IMR-90 (cell line): Measurements from ENCODE around the gene TBC1D24. TPM values are rescaled to one million over a fixed set of nuclear protein-coding genes. Genes with fewer than 3 reads are reported as not detected.

ENCODE experiments used
- ATAC-seq: fragments of 200-7000 bp; cut with Tn5 transposase; 2 replicates; pipeline ENCODE4 v1.9.1; 2020; ENCODE audit warnings: low read depth, mild to moderate bottlenecking, moderate library complexity
- BruUV-seq: library from RNA; stranded (reverse); fragments of 400-500 nt; replicated peaks from 2 replicates; lab custom pipeline; 2021; lab: Mats Ljungman, UMichigan
- CTCF ChIA-PET: fragments of 300-600 bp; formaldehyde crosslinking; extraction: SDS; loops from one replicate; lab custom pipeline; 2021; ENCODE audit warnings: antibody characterized with exemption; lab: Yijun Ruan, JAX
- POLR2A ChIA-PET: fragments of 300-600 bp; sonication (Branson Sonifier 250); formaldehyde crosslinking; loops from one replicate; lab custom pipeline; 2022; ENCODE audit warnings: antibody characterized with exemption; ENCODE audit not compliant: unreplicated experiment; lab: Charles Lee
- DNase-seq: peaks from one replicate; pipeline ENCODE4 v3.0.0; 2013
- H2AFZ ChIP-seq: replicated peaks from 2 replicates; pipeline ENCODE3; 2013; ENCODE audit warnings: low read length, mild to moderate bottlenecking; ENCODE audit not compliant: poor library complexity
- H2AK5ac ChIP-seq: 2 replicates; pipeline ENCODE4 v1.6.1; 2013; ENCODE audit warnings: low read depth, low read length, inconsistent platforms
- H2AK9ac ChIP-seq: replicated peaks from 2 replicates; pipeline ENCODE3; 2013; ENCODE audit warnings: mild to moderate bottlenecking, low read depth, low read length, moderate library complexity; ENCODE audit not compliant: poor library complexity
- H2BK120ac ChIP-seq: 2 replicates; pipeline ENCODE4 v1.6.1; 2013; ENCODE audit warnings: low read depth, low read length, inconsistent platforms
- H2BK15ac ChIP-seq: 3 replicates; pipeline ENCODE4 v1.6.1; 2013; ENCODE audit warnings: low read depth, low read length, inconsistent platforms
- H2BK20ac ChIP-seq: 2 replicates; pipeline ENCODE4 v1.6.1; 2013; ENCODE audit warnings: low read depth, mild to moderate bottlenecking, inconsistent platforms, low read length, moderate library complexity
- H2BK5ac ChIP-seq: 2 replicates; pipeline ENCODE4 v1.6.1; 2013; ENCODE audit warnings: mild to moderate bottlenecking, low read depth, low read length, inconsistent platforms; ENCODE audit not compliant: poor library complexity, severe bottlenecking
- H3K14ac ChIP-seq: replicated peaks from 2 replicates; pipeline ENCODE4 v1.6.1; 2013; ENCODE audit warnings: low read depth, low read length, inconsistent platforms
- H3K18ac ChIP-seq: 2 replicates; pipeline ENCODE4 v1.6.1; 2013; ENCODE audit warnings: low read depth, low read length, control low read depth
- H3K23ac ChIP-seq: 2 replicates; pipeline ENCODE4 v1.6.1; 2013; ENCODE audit warnings: low read depth, low read length, inconsistent platforms
- H3K27ac ChIP-seq: 2 replicates; pipeline ENCODE4 v1.5.1; 2013; ENCODE audit warnings: mild to moderate bottlenecking, control low read depth, low read length; ENCODE audit not compliant: insufficient read depth
- H3K27me3 ChIP-seq: 2 replicates; pipeline ENCODE4 v1.6.1; 2013; ENCODE audit warnings: low read length; ENCODE audit not compliant: control insufficient read depth, insufficient read depth
- H3K36me3 ChIP-seq: 2 replicates; pipeline ENCODE4 v1.6.1; 2013; ENCODE audit warnings: low read length, mixed read lengths; ENCODE audit not compliant: control insufficient read depth, insufficient read depth
- H3K4ac ChIP-seq: 2 replicates; pipeline ENCODE4 v1.6.1; 2013; ENCODE audit warnings: low read depth, low read length, inconsistent platforms
- H3K4me1 ChIP-seq: 2 replicates; pipeline ENCODE4 v1.6.1; 2013; ENCODE audit warnings: low read length, mixed read lengths; ENCODE audit not compliant: control insufficient read depth, insufficient read depth
- H3K4me2 ChIP-seq: 2 replicates; pipeline ENCODE4 v1.6.1; 2013; ENCODE audit warnings: low read depth, mild to moderate bottlenecking, control low read depth, low read length, moderate library complexity
- H3K4me3 ChIP-seq: 2 replicates; pipeline ENCODE4 v1.5.1; 2013; ENCODE audit warnings: low read depth, mild to moderate bottlenecking, control low read depth, low read length, moderate library complexity; ENCODE audit not compliant: insufficient read depth
- H3K56ac ChIP-seq: 2 replicates; pipeline ENCODE4 v1.6.1; 2013; ENCODE audit warnings: low read length, inconsistent platforms; ENCODE audit not compliant: insufficient read depth; ENCODE audit errors: extremely low read depth
- H3K79me1 ChIP-seq, 2 experiments: 2 replicates each; pipeline ENCODE4 v1.6.1; 2013; ENCODE audit warnings: low read length in 2 of 2, inconsistent platforms in 1 of 2, low read depth in 1 of 2
- H3K9ac ChIP-seq: 2 replicates; pipeline ENCODE4 v1.6.1; 2013; ENCODE audit warnings: low read depth, low read length, control low read depth
- H3K9me1 ChIP-seq: 2 replicates; pipeline ENCODE4 v1.6.1; 2013; ENCODE audit warnings: low read length, inconsistent platforms; ENCODE audit not compliant: insufficient read depth
- H3K9me3 ChIP-seq: 2 replicates; pipeline ENCODE4 v1.6.1; 2013; ENCODE audit warnings: low read length; ENCODE audit not compliant: control insufficient read depth, insufficient read depth
- H4K20me1 ChIP-seq: 2 replicates; pipeline ENCODE4 v1.6.1; 2013; ENCODE audit warnings: low read length, inconsistent platforms; ENCODE audit not compliant: insufficient read depth
- H4K5ac ChIP-seq: 2 replicates; pipeline ENCODE4 v1.6.1; 2013; ENCODE audit warnings: mild to moderate bottlenecking, low read depth, low read length, control low read depth
- H4K8ac ChIP-seq, 2 experiments: 2 replicates each; pipeline ENCODE4 v1.6.1; 2013; ENCODE audit warnings: low read depth in 2 of 2, low read length in 2 of 2, control low read depth in 1 of 2, inconsistent platforms in 1 of 2
- H4K91ac ChIP-seq: 2 replicates; pipeline ENCODE4 v1.6.1; 2013; ENCODE audit warnings: low read depth, low read length, inconsistent platforms; ENCODE audit not compliant: insufficient read depth
- CEBPB ChIP-seq: IDR thresholded peaks from 2 replicates; pipeline ENCODE4 v1.6.1; 2012; ENCODE audit warnings: low read depth, low read length, improper control_type of control experiment
- CTCF ChIP-seq: conservative IDR thresholded peaks from 2 replicates; pipeline ENCODE4 v1.5.1; 2012; ENCODE audit warnings: mild to moderate bottlenecking, low read depth, low read length, improper control_type of control experiment
- MXI1 ChIP-seq: IDR thresholded peaks from 2 replicates; pipeline ENCODE4 v1.6.1; 2012; ENCODE audit warnings: low read depth, mild to moderate bottlenecking, low read length, moderate library complexity, borderline replicate concordance
- NFE2L2 ChIP-seq: fragments of 150-350 bp; IDR thresholded peaks from 2 replicates; pipeline ENCODE4 v1.6.1; 2016; ENCODE audit warnings: low read depth, mild to moderate bottlenecking, low read length
- POLR2A ChIP-seq: IDR thresholded peaks from 2 replicates; pipeline ENCODE4 v1.6.1; 2012; ENCODE audit warnings: mild to moderate bottlenecking, low read depth, low read length
- RAD21 ChIP-seq: IDR thresholded peaks from 2 replicates; pipeline ENCODE4 v1.6.1; 2012; ENCODE audit warnings: low read length, improper control_type of control experiment
- SMC3 ChIP-seq: fragments of 150-350 bp; IDR thresholded peaks from 2 replicates; pipeline ENCODE4 v1.6.1; 2016; ENCODE audit warnings: low read depth, mild to moderate bottlenecking, antibody characterized with exemption, low read length, moderate library complexity
- USF2 ChIP-seq: fragments of 150-350 bp; IDR thresholded peaks from 2 replicates; pipeline ENCODE4 v1.6.1; 2017; ENCODE audit warnings: mild to moderate bottlenecking, antibody characterized with exemption, low read length, low read depth
- WGBS, 2 experiments: methylation state at CpG; one replicate each; pipeline versions ENCODE4 v1.1.5 to v1.1.7; 2013; ENCODE audit warnings: missing lambda C conversion rate in 2 of 2; ENCODE audit not compliant: insufficient read length in 1 of 2; ENCODE audit errors: extremely low coverage in 2 of 2; 5-methylcytosine and 5-hydroxymethylcytosine counted together
- dilution Hi-C: fragments of 300-500 bp; cut with HindIII; formaldehyde crosslinking; loops from one replicate; pipeline ENCODE4 v1.14.3; 2018; ENCODE audit warnings: low sequenced_read_pairs; ENCODE audit not compliant: unreplicated experiment
- in situ Hi-C: fragments of 300-500 bp; cut with MboI; formaldehyde crosslinking; loops from 3 replicates; pipeline ENCODE4 v1.14.3; 2019; ENCODE audit warnings: low sequenced_read_pairs, inconsistent platforms, mixed read lengths
- intact Hi-C: fragments of 100-400 bp; cut with micrococcal nuclease; formaldehyde crosslinking; loops from 2 replicates; pipeline ENCODE4 v1.10.0; 2022
- polyA plus RNA-seq, 3 experiments: library from polyadenylated mRNA; depleted of rRNA; stranded (reverse); fragments of >200 nt; gene quantifications; 2 replicates each; pipeline ENCODE4 v1.2.3, GENCODE V29; 2012; ENCODE audit warnings: low replicate concordance in 1 of 3
- total RNA-seq: library from RNA; depleted of rRNA; stranded (reverse); fragments of >200 nt; gene quantifications from 2 replicates; pipeline ENCODE4 v1.2.3, GENCODE V29; 2012

TBC1D24 gene
- total and polyA plus RNA-seq, 2 of the 4 experiments (the other 2 are of a cell fraction) = 7.5 to 13.4 TPM

- no TSS peak for BruUV-seq
- CTCF ChIA-PET = no interaction called here
Measured at GRCh38 chr16:2495041-2495440, 20.1 kb downstream of the TBC1D24 start.

More at GRCh38 chr16:2495041-2495440, 20.1 kb downstream of the TBC1D24 start:
- H3K4me1 ChIP-seq = no peaks in the 10 kb centered on the region; the same call in 1 of the 2 replicates
- H3K9me1 ChIP-seq = no peaks in the 10 kb centered on the region
- H3K18ac ChIP-seq = no peak overlapping the region
- intact Hi-C loops = no loop called here
- no peak for TF ChIP-seq USF2
- TF ChIP-seq CTCF = no peak
- TF ChIP-seq RAD21 = no peak
- TF ChIP-seq NFE2L2 = no peak
- TF ChIP-seq SMC3 = no peak
- TF ChIP-seq MXI1 = no peak
- no peak for TF ChIP-seq POLR2A
- no peak for TF ChIP-seq CEBPB
- no peak overlapping the region for H2AFZ ChIP-seq
- no peak overlapping the region for H2BK15ac ChIP-seq
- WGBS, 2 experiments = 87% methylated on average over 4 of the region's 5 CpGs; no CpG with 5 or more reads in 1 of the 2 experiments
- no peak overlapping the region for H3K9ac ChIP-seq
- no peak overlapping the region for H3K23ac ChIP-seq
- H3K14ac ChIP-seq = no peak overlapping the region
- H3K36me3 ChIP-seq = peaks cover 21% of the 10 kb centered on the region; the same call in 1 of the 2 replicates
- no peak overlapping the region for H2AK5ac ChIP-seq
- H4K8ac ChIP-seq = no peak overlapping the region
- no peak overlapping the region for H3K4ac ChIP-seq
- no peak overlapping the region for H2BK20ac ChIP-seq
- no peak overlapping the region for H3K4me2 ChIP-seq
- H2AK9ac ChIP-seq = no peak overlapping the region
- dilution Hi-C loops = no loop called here
- no peak overlapping the region for H3K4me3 ChIP-seq
- in situ Hi-C loops = loop anchor here (5.0 kb wide), 1 partner anchor 153 kb away; the partner anchor contains the start of gene ABCA3
- H3K27me3 ChIP-seq = no peaks in the 10 kb centered on the region
- POLR2A ChIA-PET = no interaction called here
- H3K27ac ChIP-seq = no peak overlapping the region
- H3K56ac ChIP-seq = no peak overlapping the region
- H4K5ac ChIP-seq = no peak overlapping the region
- no peak overlapping the region for H4K91ac ChIP-seq
- ATAC-seq (no peak), DNase-seq (no peak)
- no peak overlapping the region for H2BK120ac ChIP-seq
- no peaks in the 10 kb centered on the region for H3K9me3 ChIP-seq
- H4K20me1 ChIP-seq = peaks cover 11% of the 10 kb centered on the region; the same call in 1 of the 2 replicates
- H2BK5ac ChIP-seq = no peak overlapping the region
- peaks cover 3 to 20% of the 10 kb centered on the region in 2 experiments for H3K79me1 ChIP-seq
